ENCODE measurements around the gene GGPS1.

- TF ChIP-seq CTCF (IDR thresholded peaks at IDR 0.05), result no peak
- no peak for TF ChIP-seq EZH2 (IDR thresholded peaks at IDR 0.05; ENCODE audit: borderline replicate concordance, insufficient read depth, low read depth, low read length, poor library complexity, severe bottlenecking)
These were observed 9.1 kb upstream of the GGPS1 start for GRCh38 chr1:235319255-235319654.

All from B cell (primary cell).